ENCODE data around the gene KCNQ1.

The KCNQ1 gene

DNA sequence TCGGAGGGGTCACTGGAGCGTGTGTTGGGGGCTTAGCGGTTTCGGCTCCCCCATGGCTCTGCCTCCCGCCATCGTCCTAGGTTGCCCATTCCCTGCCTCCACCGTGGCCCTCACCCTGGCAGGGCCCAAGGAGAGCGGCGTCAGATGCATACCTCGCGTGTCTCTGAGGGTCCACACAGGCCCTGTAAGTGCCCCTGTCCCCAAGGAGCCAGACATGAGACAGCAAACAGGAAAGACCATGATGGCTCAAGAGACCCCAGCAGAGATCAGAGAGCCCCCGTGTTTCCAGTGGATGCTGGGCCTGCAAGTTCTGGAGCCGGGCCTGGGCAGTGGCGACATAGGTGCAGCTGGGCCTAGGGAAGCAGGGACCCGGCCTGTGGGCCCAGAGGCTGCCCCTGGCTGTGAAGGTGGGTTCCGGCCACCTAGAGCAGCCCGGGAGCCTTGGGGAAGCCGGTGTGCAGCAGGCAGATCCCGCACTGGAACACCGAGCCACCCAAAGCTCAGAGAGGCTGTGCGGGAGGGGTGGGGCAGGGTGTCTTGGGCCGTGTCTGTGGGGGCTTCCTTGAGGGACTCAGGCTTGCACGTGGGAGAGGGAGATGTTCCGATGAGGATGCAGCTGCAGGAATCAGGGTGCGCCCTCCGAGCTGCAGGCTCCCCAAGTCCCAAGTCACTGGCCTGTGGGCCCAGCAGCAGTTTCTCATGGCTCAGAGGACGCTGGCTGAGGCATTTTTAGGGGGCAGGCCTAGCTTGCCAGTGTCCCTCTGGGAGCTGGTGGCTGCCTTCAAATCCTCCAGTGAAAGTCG is 128.6 kb downstream of the KCNQ1 start:
- Histone ChIP-seq H3K4me3 (ENCODE audit: low read depth, low read length) (no peak overlapping the region), H3K36me3 (no peaks in the 10 kb centered on the region), H3K4me1 (no peaks in the 10 kb centered on the region), H3K9me3 (no peaks in the 10 kb centered on the region), H3K27me3 (no peaks in the 10 kb centered on the region)
- DNase-seq = peak; percentile 1
- TF ChIP-seq, protein P1, sequence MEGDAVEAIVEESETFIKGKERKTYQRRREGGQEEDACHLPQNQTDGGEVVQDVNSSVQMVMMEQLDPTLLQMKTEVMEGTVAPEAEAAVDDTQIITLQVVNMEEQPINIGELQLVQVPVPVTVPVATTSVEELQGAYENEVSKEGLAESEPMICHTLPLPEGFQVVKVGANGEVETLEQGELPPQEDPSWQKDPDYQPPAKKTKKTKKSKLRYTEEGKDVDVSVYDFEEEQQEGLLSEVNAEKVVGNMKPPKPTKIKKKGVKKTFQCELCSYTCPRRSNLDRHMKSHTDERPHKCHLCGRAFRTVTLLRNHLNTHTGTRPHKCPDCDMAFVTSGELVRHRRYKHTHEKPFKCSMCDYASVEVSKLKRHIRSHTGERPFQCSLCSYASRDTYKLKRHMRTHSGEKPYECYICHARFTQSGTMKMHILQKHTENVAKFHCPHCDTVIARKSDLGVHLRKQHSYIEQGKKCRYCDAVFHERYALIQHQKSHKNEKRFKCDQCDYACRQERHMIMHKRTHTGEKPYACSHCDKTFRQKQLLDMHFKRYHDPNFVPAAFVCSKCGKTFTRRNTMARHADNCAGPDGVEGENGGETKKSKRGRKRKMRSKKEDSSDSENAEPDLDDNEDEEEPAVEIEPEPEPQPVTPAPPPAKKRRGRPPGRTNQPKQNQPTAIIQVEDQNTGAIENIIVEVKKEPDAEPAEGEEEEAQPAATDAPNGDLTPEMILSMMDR (IDR thresholded peaks at IDR 0.05; ENCODE audit: low read depth, low read length) = no peak

DNA sequence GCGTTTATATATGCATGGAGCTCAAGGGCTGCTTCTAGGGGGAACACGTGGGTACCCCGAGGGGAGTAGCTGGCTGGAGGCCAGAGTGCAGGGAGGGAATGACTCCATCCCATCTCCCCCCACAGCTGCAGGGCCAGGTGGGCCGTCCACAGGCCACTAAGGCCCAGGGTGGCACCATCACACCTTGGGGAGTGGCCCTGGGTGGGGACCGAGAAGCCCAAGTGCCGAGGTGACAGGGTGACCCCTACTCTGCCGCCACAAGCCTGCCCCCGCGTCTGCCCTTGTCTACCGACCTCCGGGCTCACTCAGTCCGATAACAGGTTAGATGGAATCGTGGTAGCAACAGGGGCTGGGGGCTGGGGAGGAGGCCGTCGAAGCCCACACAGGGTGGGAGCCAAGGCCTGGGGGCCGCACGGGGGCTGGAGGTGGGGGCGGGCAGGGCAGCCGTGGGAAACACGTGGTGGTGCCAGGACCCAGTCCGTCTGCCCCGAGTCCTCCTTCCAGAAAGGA is 129.3 kb downstream of the KCNQ1 start:
- Histone ChIP-seq H3K9me3 (no peaks in the 10 kb centered on the region), H3K36me3 (no peaks in the 10 kb centered on the region), H3K4me3 (ENCODE audit: low read depth, low read length) (no peak overlapping the region), H3K27me3 (no peaks in the 10 kb centered on the region), H3K4me1 (no peaks in the 10 kb centered on the region)
- TF ChIP-seq, protein P1 (IDR thresholded peaks at IDR 0.05; ENCODE audit: low read depth, low read length) = no peak
- peak; percentile 2 for DNase-seq

DNA sequence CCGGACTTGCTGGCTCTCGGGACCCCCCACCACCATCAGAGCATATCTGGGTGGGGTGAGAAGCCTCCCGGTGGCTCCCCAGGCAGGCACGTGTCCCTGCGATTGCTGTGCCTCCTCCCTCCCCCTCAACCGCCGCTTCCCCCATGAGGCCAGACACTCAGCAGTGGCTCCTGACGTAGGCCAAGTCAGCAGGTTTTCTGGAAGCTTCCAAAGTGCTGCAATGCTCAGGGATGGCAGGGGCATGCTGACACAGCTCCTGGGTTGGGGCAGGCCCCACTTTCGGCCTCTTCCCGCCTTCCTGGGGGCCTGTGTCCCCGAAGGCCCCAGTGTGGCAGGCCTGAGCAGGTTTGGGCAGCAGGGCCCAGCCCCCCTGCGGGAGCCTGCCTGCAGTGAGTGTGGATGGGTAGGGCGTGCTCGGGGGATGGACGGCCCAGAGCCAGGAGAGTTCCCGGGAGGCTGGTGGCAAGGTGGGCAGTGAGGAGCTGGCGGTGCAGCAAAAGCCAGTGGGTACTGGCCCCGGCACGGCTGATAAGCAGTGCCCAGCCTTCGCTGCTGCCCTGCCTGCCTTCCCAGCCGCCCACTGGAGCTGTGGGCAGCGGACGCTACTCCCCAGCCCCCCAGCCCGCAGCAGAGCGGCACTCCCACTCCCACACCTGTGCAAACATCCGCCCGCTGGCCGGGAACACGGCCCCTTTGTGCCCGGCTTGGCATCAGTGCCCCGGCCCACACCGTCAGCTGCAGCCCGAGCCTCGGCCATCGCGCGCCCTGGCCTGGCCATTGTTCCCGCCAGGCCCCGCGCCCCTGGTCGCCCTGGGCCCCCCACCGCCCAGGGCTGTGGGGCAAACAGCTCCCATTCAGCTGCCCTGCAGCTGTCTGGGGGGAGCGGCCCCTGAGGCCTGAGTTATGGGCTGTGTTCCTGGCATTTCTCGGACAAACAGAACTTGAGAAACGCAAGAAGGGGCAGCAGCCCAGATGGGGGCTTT is 130.0 kb downstream of the KCNQ1 start:
- Histone ChIP-seq H3K27me3 (no peaks in the 10 kb centered on the region), H3K4me3 (ENCODE audit: low read depth, low read length) (no peak overlapping the region), H3K36me3 (no peaks in the 10 kb centered on the region), H3K9me3 (no peaks in the 10 kb centered on the region), H3K4me1 (no peaks in the 10 kb centered on the region)
- DNase-seq = peak; percentile 1
- TF ChIP-seq, protein P1 (IDR thresholded peaks at IDR 0.05; ENCODE audit: low read depth, low read length) = no peak

DNA sequence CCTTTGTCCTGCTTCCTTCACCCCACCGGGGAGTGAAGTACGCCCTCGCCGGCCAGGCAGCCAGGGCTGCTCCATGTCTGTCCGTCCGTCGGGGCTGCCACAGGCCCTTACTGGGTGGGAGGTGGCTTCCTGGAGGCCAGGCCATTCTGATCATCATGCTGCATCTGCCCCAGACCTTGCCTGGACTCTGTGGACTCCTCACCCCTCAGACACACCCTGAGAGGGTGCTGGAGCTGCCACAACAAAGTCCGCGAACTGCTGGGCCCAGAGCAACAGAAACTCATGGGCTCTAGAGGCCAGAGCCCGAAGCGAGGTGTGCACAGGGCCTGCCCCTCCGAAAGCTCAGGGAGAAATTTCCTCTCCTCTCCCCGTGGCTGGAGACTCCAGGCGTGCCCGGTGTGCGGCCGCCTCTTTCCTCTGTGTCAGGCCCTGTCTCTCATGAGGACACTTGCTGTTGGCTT is 130.8 kb downstream of the KCNQ1 start:
- TF ChIP-seq, protein P1 (IDR thresholded peaks at IDR 0.05; ENCODE audit: low read depth, low read length) = no peak
- Histone ChIP-seq H3K4me3 (ENCODE audit: low read depth, low read length) (no peak overlapping the region), H3K4me1 (no peaks in the 10 kb centered on the region), H3K36me3 (no peaks in the 10 kb centered on the region), H3K9me3 (no peaks in the 10 kb centered on the region), H3K27me3 (no peaks in the 10 kb centered on the region)
- no peak for DNase-seq

DNA sequence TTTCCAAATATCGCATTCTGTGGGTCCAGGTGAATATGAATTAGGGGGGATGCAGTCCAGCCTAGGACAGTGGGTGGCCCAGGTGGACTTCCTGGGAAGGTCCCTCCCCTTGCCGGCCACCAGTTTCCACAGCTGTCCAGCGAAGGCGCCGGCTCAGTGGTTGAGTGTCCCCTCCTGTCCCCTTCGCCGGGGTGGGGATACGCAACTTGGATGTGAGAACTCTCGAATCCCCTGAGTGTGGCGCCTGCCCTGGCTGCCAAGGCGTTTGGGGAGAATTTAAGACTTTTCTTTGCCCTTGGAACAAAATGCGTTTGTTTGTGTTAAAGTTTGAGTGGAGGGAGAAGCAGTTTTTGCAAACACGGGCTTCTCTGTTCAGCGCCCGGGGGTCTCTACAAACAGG is 131.3 kb downstream of the KCNQ1 start:
- H3K27me3 ChIP-seq = no peaks in the 10 kb centered on the region
- DNase-seq = peak; percentile 0
- H3K36me3 ChIP-seq = no peaks in the 10 kb centered on the region
- TF ChIP-seq, protein P1 (IDR thresholded peaks at IDR 0.05; ENCODE audit: low read depth, low read length) = no peak
- no peak overlapping the region for H3K4me3 ChIP-seq (ENCODE audit: low read depth, low read length)
- no peaks in the 10 kb centered on the region for H3K4me1 ChIP-seq
- no peaks in the 10 kb centered on the region for H3K9me3 ChIP-seq

All from BE2C (cell line).